ENCODE measurements around the gene WSB1. TPM values are rescaled to one million over a fixed set of nuclear protein-coding genes. Genes with fewer than 3 reads are reported as not detected.
"Not testable (repeated sequence)": the region's sequence is repeated elsewhere in the genome, so short reads cannot be mapped to it uniquely, and the experiment has no call there.

Gene WSB1
- total and polyA plus RNA-seq, 7 donors = 32.4 to 53.6 (median 41.3) TPM

- no peaks in the 10 kb centered on the region for H3K9me3 ChIP-seq
- no peak for ATAC-seq
- no peaks in the 10 kb centered on the region for H3K27me3 ChIP-seq (ENCODE audit: insufficient read depth in 3 of 3, low read length in 2 of 3)
- 66 to 84% (median 72%) methylated on average over 1 of the region's 1 CpG for WGBS, 3 donors
- H3K4me1 ChIP-seq = no peaks in the 10 kb centered on the region
- intact Hi-C loops (cut with DNase I) = no loop called here
- H3K27ac ChIP-seq = no peak overlapping the region
- no peak for DNase-seq
- TF ChIP-seq, protein P1, sequence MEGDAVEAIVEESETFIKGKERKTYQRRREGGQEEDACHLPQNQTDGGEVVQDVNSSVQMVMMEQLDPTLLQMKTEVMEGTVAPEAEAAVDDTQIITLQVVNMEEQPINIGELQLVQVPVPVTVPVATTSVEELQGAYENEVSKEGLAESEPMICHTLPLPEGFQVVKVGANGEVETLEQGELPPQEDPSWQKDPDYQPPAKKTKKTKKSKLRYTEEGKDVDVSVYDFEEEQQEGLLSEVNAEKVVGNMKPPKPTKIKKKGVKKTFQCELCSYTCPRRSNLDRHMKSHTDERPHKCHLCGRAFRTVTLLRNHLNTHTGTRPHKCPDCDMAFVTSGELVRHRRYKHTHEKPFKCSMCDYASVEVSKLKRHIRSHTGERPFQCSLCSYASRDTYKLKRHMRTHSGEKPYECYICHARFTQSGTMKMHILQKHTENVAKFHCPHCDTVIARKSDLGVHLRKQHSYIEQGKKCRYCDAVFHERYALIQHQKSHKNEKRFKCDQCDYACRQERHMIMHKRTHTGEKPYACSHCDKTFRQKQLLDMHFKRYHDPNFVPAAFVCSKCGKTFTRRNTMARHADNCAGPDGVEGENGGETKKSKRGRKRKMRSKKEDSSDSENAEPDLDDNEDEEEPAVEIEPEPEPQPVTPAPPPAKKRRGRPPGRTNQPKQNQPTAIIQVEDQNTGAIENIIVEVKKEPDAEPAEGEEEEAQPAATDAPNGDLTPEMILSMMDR (IDR thresholded peaks at IDR 0.05) = no peak
- no peak overlapping the region for H3K4me3 ChIP-seq
- H3K36me3 ChIP-seq (ENCODE audit: insufficient read depth in 1 of 2, low read depth in 1 of 2) = no peaks in the 10 kb centered on the region
Observed at GRCh38 chr17:27266228-27266627, 27.7 kb upstream of the WSB1 start.

GRCh38 chr17:27268394-27269085 is 25.4 kb upstream of the WSB1 start:
- H3K9me3 ChIP-seq = no peaks in the 10 kb centered on the region
- intact Hi-C loops (cut with DNase I) = no loop called here
- H3K27ac ChIP-seq = no peak overlapping the region
- no peak overlapping the region for H3K4me3 ChIP-seq
- H3K4me1 ChIP-seq = no peaks in the 10 kb centered on the region
- WGBS, 3 donors = 62 to 68% (median 63%) methylated on average over 6 of the region's 6 CpGs
- no peaks in the 10 kb centered on the region for H3K27me3 ChIP-seq (ENCODE audit: insufficient read depth in 3 of 3, low read length in 2 of 3)
- no peak for DNase-seq
- no peak for ATAC-seq
- TF ChIP-seq, protein P1 (IDR thresholded peaks at IDR 0.05) = no peak
- H3K36me3 ChIP-seq (ENCODE audit: insufficient read depth in 1 of 2, low read depth in 1 of 2) = no peaks in the 10 kb centered on the region

DNA sequence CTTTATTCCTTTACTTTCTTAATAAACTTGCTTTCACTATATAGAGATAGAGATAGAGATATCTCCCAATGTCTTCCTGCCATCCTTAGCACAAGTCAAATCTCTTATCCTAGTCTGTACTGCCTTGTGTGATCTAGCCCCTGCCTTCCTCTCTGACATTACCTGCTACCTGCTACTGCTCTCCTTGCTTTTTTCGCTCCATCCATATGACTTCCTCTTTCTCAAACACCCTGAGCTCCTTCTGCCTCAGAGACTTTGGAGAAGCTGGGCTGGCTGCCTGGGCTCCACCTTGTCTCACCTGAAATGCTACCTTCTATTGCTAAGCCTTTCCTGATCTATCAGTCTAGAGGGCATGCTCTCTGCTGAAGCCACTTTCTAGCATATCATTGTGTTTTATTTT is 24.7 kb upstream of the WSB1 start:
- H3K4me1 ChIP-seq = no peaks in the 10 kb centered on the region
- intact Hi-C loops (cut with DNase I) = no loop called here
- no peaks in the 10 kb centered on the region for H3K9me3 ChIP-seq
- 88 to 100% (median 97%) methylated on average over 1 of the region's 1 CpG for WGBS, 3 donors
- no peaks in the 10 kb centered on the region for H3K27me3 ChIP-seq (ENCODE audit: insufficient read depth in 3 of 3, low read length in 2 of 3)
- H3K27ac ChIP-seq = no peak overlapping the region
- H3K4me3 ChIP-seq = no peak overlapping the region
- TF ChIP-seq, protein P1 (IDR thresholded peaks at IDR 0.05) = no peak
- no peaks in the 10 kb centered on the region for H3K36me3 ChIP-seq (ENCODE audit: insufficient read depth in 1 of 2, low read depth in 1 of 2)
- no peak for DNase-seq
- no peak for ATAC-seq

- Histone ChIP-seq H3K27me3 (ENCODE audit: insufficient read depth in 3 of 3, low read length in 2 of 3) (no peaks in the 10 kb centered on the region), H3K27ac (no peak overlapping the region), H3K9me3 (no peaks in the 10 kb centered on the region), H3K36me3 (ENCODE audit: insufficient read depth in 1 of 2, low read depth in 1 of 2) (no peaks in the 10 kb centered on the region), H3K4me3 (no peak overlapping the region), H3K4me1 (no peaks in the 10 kb centered on the region)
- TF ChIP-seq, protein P1 (IDR thresholded peaks at IDR 0.05) = no peak
- intact Hi-C loops (cut with DNase I) = no loop called here
- DNase-seq (no peak), ATAC-seq (no peak)
- WGBS, 3 donors = 86 to 93% (median 86%) methylated on average over 7 of the region's 7 CpGs
Observed at GRCh38 chr17:27269974-27270373, 23.9 kb upstream of the WSB1 start.

DNA sequence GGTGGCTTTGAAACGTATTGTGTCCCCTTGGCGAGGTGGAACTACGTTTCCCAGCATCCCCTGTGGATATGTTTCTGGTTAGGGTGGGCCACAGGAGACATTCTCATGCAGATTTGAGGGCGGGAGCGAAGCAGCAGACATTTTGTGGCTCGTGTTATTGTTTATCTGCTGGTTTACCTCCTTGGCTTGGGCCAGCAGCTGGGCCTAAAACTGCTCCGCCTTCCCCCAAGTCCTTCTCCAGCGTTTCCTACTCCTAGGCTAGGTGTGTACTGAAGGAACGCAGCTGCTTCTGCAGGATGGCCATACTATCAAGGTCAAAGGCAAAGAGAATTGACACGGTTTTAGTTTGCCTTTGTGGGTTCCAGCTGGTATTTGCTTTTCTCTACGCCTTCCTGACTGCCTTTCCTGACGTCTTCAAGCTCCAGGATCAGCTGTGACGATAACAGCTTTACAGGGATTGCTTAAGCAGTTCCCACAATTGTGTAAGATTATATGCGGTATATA is 17.2 kb upstream of the WSB1 start:
- ATAC-seq (no peak), DNase-seq (no peak)
- H3K27me3 ChIP-seq (ENCODE audit: insufficient read depth in 3 of 3, low read length in 2 of 3) = no peaks in the 10 kb centered on the region
- H3K4me1 ChIP-seq = no peaks in the 10 kb centered on the region
- H3K36me3 ChIP-seq (ENCODE audit: insufficient read depth in 1 of 2, low read depth in 1 of 2) = no peaks in the 10 kb centered on the region
- H3K9me3 ChIP-seq = no peaks in the 10 kb centered on the region
- TF ChIP-seq, protein P1 (IDR thresholded peaks at IDR 0.05) = no peak
- intact Hi-C loops (cut with DNase I) = no loop called here
- no peak overlapping the region for H3K4me3 ChIP-seq
- H3K27ac ChIP-seq = no peak overlapping the region
- WGBS, 3 donors = 72 to 75% (median 73%) methylated on average over 14 of the region's 14 CpGs

- H3K9me3 ChIP-seq; ATAC-seq; intact Hi-C loops (cut with DNase I); H3K4me3 ChIP-seq; H3K27ac ChIP-seq; H3K27me3 ChIP-seq (ENCODE audit: insufficient read depth in 3 of 3, low read length in 2 of 3); H3K4me1 ChIP-seq; DNase-seq; H3K36me3 ChIP-seq (ENCODE audit: insufficient read depth in 1 of 2, low read depth in 1 of 2): not testable (repeated sequence)
- 88 to 98% (median 94%) methylated on average over 3 of the region's 3 CpGs for WGBS, 3 donors
Observed at GRCh38 chr17:27279132-27279531, 14.8 kb upstream of the WSB1 start.
